Muscle layer of duodenum (tissue), 2 donors: ENCODE measurements around the gene TCF23.
"Not testable (repeated sequence)": the region's sequence is repeated elsewhere in the genome, so short reads cannot be mapped to it uniquely, and the experiment has no call there.

Experiments
- H3K27ac ChIP-seq: one replicate; pipeline ENCODE4 v1.7.0; 2013; ENCODE audit warnings: mild to moderate bottlenecking, low read length
- H3K27me3 ChIP-seq: one replicate; pipeline ENCODE4 v1.7.0; 2013; ENCODE audit warnings: low read depth, mild to moderate bottlenecking, control low read depth, low read length
- H3K36me3 ChIP-seq, 2 donors: one replicate each; pipeline ENCODE4 v1.7.0; 2013; ENCODE audit warnings: low read length in 2 of 2, control low read depth in 1 of 2, mild to moderate bottlenecking in 1 of 2; ENCODE audit not compliant: insufficient read depth in 2 of 2, control insufficient read depth in 1 of 2
- H3K4me1 ChIP-seq, 2 donors: one replicate each; pipeline ENCODE4 v1.7.0; 2013; ENCODE audit warnings: low read length in 2 of 2, mild to moderate bottlenecking in 2 of 2, control low read depth in 1 of 2, moderate library complexity in 1 of 2; ENCODE audit not compliant: insufficient read depth in 2 of 2, control insufficient read depth in 1 of 2
- H3K4me3 ChIP-seq, 2 donors: one replicate each; pipeline ENCODE4 v1.7.0; 2013; ENCODE audit warnings: low read length in 2 of 2, low read depth in 1 of 2, mild to moderate bottlenecking in 1 of 2
- H3K9me3 ChIP-seq, 2 donors: one replicate each; pipeline ENCODE4 v1.7.0; 2013; ENCODE audit warnings: low read length in 2 of 2, control low read depth in 1 of 2, mild to moderate bottlenecking in 1 of 2; ENCODE audit not compliant: control insufficient read depth in 1 of 2
- donor health status: healthy.

The TCF23 gene

DNA sequence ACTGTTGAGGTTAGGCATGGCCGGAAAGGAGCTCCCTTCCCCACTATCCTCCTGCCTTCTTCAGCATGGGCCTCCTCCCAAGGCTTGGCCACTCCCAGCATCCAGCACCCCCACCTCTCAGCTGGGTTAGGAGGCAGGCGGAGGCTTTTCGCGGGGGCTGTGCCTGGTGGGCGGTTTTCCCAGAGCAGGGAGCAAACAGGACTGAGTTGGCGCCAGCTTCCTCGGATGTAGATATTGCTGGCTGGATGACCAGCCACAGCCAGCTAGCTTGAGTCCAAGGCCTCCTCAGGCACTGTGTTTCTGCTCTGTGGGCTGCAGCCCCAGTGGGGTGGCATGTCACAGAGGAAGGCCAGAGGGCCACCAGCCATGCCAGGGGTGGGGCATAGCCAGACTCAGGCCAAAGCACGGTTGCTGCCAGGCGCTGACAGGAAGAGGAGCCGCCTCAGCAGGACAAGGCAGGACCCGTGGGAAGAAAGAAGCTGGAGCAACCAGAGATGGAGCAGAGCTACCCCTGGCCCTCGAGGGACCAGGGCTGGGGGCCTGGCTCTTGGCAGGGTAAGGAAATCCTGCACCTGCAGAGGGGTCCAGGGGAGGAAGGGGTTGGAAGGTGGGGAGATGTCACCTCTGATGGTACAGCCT, at the start of gene TCF23:
Gene TCF23 (plus strand): TSS at position 204 of the 639 bp plus-strand sequence. CDS start 130 bp downstream, at position 334.
- H3K4me3 ChIP-seq, result no peak within 1 kb of the TSS
- no peak within 1 kb of the TSS for H3K27ac ChIP-seq
- no peaks in the 10 kb centered on the region for H3K36me3 ChIP-seq
- H3K9me3 ChIP-seq, result no peaks in the 10 kb centered on the region
- H3K27me3 ChIP-seq, result no peaks in the 10 kb centered on the region
- no peaks in the 10 kb centered on the region for H3K4me1 ChIP-seq

DNA sequence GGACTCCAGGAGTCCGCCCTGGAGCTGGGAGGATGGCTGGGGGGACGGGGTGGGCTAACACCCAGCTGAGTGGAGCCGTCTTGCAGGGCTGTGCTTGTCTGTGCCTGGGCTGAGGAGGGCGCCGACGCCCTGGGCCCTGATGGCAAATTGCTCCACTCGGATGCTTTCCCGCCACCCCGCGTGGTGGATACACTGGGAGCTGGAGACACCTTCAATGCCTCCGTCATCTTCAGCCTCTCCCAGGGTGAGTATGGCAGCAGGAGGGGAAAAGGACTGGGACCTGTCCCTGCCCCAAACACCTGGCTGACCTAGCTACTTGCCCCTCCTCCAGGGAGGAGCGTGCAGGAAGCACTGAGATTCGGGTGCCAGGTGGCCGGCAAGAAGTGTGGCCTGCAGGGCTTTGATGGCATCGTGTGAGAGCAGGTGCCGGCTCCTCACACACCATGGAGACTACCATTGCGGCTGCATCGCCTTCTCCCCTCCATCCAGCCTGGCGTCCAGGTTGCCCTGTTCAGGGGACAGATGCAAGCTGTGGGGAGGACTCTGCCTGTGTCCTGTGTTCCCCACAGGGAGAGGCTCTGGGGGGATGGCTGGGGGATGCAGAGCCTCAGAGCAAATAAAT, 49.4 kb upstream of the TCF23 start:
- no peak overlapping the region for H3K27ac ChIP-seq
- H3K4me3 ChIP-seq, result no peak overlapping the region
- no peaks in the 10 kb centered on the region for H3K27me3 ChIP-seq

DNA sequence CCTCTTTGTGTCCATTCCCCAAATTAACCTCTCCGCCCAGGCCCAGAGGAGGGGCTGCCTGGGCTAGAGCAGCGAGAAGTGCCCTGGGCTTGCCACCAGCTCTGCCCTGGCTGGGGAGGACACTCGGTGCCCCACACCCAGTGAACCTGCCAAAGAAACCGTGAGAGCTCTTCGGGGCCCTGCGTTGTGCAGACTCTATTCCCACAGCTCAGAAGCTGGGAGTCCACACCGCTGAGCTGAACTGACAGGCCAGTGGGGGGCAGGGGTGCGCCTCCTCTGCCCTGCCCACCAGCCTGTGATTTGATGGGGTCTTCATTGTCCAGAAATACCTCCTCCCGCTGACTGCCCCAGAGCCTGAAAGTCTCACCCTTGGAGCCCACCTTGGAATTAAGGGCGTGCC, 48.8 kb upstream of the TCF23 start:
- H3K4me1 ChIP-seq, result peaks cover 10 to 11% of the 10 kb centered on the region in 2 donors
- H3K36me3 ChIP-seq, result peaks cover 0 to 3% of the 10 kb centered on the region in 2 donors
- no peak overlapping the region for H3K4me3 ChIP-seq
- no peaks in the 10 kb centered on the region for H3K27me3 ChIP-seq
- H3K27ac ChIP-seq, result no peak overlapping the region
- no peaks in the 10 kb centered on the region for H3K9me3 ChIP-seq

More for the DNA sequence above, 49.4 kb upstream of the TCF23 start:
- H3K9me3 ChIP-seq, result no peaks in the 10 kb centered on the region
- H3K4me1 ChIP-seq, result peaks cover 10 to 11% of the 10 kb centered on the region in 2 donors
- peaks cover 0 to 3% of the 10 kb centered on the region in 2 donors for H3K36me3 ChIP-seq

DNA sequence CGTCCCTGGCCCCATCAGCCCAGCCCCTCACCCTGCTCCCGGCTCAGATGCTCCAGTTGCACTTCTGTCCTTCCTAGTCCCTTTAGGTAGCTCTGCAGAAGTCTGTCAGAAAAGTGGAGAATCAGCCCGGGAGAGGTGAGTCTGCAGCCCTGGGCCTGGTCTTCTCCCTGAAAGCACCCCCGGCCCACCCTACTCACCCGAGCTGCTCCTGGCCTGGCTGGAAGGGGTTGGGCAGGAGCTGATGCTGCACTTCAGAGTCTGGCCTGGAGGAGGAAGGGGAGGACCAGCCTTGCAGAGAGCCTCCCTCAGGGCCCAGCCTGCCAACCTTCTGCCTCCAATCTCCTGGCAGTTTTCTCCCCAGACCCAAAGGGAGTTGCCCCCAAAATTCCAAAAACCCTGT, 46.5 kb upstream of the TCF23 start:
- Histone ChIP-seq H3K9me3 (no peaks in the 10 kb centered on the region), H3K36me3 (peaks cover 0 to 3% of the 10 kb centered on the region in 2 donors), H3K27ac (no peak overlapping the region), H3K4me1 (no peaks in the 10 kb centered on the region), H3K4me3 (no peak overlapping the region), H3K27me3 (no peaks in the 10 kb centered on the region)

DNA sequence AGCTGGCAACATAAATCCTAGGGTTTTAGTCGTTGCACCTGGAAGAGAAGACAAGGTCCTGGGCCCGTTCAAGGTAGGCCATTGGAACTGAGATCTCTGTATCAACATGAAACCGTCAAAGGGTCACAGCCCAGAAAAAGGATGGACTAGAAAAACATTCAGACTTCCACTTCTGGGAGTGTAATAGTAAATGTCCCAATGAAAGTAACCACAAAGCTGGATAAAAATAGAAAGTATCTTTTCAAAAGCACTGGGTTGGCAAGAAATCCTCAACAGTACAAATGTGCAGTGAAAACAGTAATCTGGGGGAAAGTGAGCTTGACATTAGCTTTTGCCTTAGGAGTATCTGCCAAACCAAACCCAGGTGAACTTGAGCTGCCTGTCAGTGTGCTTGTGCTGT, 42.8 kb upstream of the TCF23 start:
- H3K9me3 ChIP-seq, result no peaks in the 10 kb centered on the region
- no peak overlapping the region for H3K4me3 ChIP-seq
- no peaks in the 10 kb centered on the region for H3K36me3 ChIP-seq
- H3K27ac ChIP-seq, result no peak overlapping the region
- no peaks in the 10 kb centered on the region for H3K27me3 ChIP-seq
- H3K4me1 ChIP-seq, result no peaks in the 10 kb centered on the region

DNA sequence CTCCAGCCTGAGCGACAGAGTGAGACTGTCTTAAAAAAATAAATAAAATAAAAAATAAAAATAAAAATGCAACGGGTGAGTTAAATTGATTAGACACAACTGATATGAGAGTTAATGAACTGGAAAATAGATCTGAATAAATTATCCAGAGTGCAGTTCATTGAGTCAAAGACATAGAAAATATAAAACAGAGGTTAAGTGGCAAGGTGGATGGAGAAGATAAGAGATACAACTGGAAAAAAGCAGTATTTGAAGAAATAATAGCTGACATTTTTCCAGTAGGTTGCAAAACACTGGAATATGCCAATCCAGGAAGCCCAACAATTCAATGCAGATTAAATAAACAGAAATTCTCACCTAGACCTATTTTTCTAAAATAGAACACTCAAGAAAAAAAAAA, 40.6 kb upstream of the TCF23 start:
- H3K36me3 ChIP-seq, result no peaks in the 10 kb centered on the region
- no peak overlapping the region for H3K4me3 ChIP-seq
- no peaks in the 10 kb centered on the region for H3K27me3 ChIP-seq
- no peaks in the 10 kb centered on the region for H3K4me1 ChIP-seq
- H3K9me3 ChIP-seq, result no peaks in the 10 kb centered on the region
- no peak overlapping the region for H3K27ac ChIP-seq

DNA sequence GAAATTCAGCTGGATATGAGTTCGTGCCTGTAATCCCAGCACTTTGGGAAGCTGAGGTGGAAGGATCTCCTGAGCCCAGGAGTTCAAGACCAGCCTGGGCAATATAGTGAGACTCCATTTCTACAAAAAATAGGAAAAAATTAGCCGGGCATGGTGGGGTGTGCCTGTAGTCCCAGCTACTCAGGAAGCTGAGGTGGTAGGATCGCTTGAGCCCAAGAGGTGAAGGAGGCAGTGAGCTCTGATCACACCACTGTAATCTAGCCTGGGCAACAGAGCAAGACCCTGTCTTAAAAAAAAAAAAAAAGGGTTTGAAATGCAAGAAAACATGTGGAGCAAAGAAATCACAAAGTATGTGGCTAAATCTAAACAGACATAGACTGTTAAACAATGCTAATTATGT, 39.7 kb upstream of the TCF23 start:
- Histone ChIP-seq H3K27ac (no peak overlapping the region), H3K4me1 (no peaks in the 10 kb centered on the region), H3K27me3 (no peaks in the 10 kb centered on the region), H3K9me3 (no peaks in the 10 kb centered on the region), H3K36me3 (no peaks in the 10 kb centered on the region), H3K4me3 (no peak overlapping the region)

DNA sequence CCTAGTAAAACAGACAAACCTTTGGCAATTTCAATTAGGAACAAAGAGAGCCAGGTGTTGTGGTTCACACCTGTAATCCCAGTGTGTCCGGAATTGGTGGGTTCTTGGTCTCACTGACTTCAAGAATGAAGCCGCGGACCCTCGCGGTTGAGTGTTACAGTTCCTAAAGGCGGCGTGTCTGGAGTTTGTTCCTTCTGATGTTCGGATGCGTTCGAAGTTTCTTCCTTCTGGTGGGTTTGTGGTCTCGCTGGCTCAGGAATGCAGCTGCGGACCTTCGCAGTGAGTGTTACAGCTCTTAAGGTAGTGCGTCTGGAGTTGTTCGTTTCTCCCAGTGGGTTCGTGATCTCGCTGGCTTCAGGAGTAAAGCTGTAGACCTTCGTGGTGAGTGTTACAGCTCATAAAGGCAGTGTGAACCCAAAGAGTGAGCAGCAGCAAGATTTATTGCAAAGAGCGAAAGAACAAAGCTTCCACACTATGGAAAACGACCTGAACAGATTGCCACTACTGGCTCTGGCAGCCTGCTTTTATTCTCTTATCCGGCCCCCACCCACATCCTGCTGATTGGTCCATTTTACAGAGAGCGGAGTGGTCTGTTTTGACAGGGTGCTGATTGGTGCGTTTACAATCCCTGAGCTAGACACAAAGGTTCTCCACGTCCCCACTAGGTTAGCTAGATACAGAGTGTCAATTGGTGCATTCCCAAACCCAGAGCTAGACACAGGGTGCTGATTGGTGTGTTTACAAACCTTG, 38.0 kb upstream of the TCF23 start:
- not testable (repeated sequence) for H3K27ac ChIP-seq, H3K36me3 ChIP-seq, H3K9me3 ChIP-seq, H3K4me1 ChIP-seq, H3K4me3 ChIP-seq, H3K27me3 ChIP-seq

DNA sequence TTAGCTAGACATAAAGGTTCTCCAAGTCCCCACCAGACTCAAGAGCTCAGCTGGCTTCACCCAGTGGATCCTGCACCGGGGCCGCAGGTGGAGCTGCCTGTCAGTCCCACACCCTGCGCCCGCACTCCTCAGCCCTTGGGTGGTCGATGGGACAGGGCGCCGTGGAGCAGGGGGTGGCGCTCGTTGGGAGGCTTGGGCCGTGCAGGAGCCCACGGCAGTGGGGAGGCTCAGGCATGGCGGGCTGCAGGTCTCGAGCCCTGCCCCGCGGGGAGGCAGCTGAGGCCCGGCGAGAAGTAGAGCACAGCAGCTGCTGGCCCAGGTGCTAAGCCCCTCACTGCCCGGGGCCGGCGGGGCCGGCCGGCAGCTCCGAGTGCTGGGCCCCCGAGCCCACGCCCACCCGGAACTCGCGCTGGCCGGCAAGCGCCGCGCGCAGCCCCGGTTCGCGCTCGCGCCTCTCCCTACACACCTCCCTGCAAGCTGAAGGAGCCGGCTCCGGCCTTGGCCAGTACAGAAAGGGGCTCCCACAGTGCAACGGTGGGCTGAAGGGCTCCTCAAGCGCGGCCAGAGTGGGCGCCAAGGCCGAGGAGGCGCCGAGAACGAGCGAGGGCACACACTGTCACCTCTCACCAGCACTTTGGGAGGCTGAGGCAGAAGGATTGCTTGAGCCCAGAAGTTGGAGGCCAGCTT, 37.3 kb upstream of the TCF23 start:
- not testable (repeated sequence) for H3K27me3 ChIP-seq, H3K27ac ChIP-seq, H3K36me3 ChIP-seq, H3K4me1 ChIP-seq, H3K4me3 ChIP-seq, H3K9me3 ChIP-seq

DNA sequence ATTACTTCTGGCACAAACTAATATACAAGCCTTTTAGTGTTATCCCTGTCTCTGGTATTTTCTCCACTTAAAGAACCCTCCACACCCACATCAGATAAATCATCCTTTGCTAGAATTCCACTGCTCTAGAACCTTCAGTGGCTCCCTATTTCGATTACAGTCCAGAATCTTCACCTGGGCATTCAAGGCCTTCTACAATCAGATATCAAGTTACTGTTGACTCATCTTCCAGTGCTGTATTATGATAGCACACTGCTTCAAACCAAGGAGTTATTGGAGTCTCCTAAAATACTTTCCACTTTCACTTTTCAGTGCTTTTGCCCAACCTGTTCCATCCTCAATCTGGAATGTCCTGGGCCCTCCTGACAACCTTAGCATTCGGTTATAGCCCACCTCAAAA, 33.3 kb upstream of the TCF23 start:
- H3K9me3 ChIP-seq, result no peaks in the 10 kb centered on the region
- H3K4me1 ChIP-seq, result peaks cover 0 to 6% of the 10 kb centered on the region in 2 donors
- no peak overlapping the region for H3K27ac ChIP-seq
- peaks cover 18% of the 10 kb centered on the region for H3K27me3 ChIP-seq
- H3K4me3 ChIP-seq, result no peak overlapping the region
- no peaks in the 10 kb centered on the region for H3K36me3 ChIP-seq

DNA sequence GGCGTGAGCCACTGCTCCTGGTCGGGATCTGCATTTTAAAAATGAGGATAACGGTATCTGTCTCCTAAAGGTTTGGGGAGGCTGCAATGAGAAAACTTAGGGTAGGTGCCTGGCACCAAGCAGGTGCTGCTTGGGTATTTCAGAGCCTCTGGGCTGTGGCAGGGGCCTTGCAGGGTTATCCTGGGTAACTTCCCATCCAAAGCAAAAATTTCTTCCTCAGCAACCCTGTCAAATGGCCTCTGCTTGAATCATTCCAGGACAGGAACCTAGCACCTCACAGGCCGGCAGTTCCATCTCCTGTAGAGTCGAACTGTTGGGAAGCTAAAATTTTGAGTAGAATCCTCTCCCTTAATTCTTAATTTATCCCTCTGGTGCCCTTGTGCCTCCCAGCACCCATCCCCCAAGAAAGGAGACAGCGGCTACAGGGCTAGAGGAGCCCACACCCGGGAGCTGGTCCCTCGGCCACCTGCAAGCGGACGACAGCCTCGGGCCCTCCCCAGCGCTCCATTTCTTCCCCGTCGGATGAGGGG, 30.7 kb upstream of the TCF23 start:
- H3K36me3 ChIP-seq, result no peaks in the 10 kb centered on the region
- H3K4me3 ChIP-seq, result peak overlapping the region; percentile 33 to 52
- no peaks in the 10 kb centered on the region for H3K9me3 ChIP-seq
- H3K4me1 ChIP-seq, result peaks cover 2 to 9% of the 10 kb centered on the region in 2 donors
- H3K27ac ChIP-seq, result no peak overlapping the region
- peaks cover 18% of the 10 kb centered on the region for H3K27me3 ChIP-seq
